Dedifferentiated amniotic fluid mesenchymal stem cell (primary cell): Measurements from ENCODE around the gene FRMD4B.

Source experiments
- DNase-seq: peaks from one replicate; pipeline ENCODE4 v3.0.0-alpha.2; 2016; ENCODE audit errors: extremely low spot score

The FRMD4B gene

GRCh38 chr3:69405067-69405466 lies 19.2 kb upstream of the FRMD4B start:
- no peak for DNase-seq

DNA sequence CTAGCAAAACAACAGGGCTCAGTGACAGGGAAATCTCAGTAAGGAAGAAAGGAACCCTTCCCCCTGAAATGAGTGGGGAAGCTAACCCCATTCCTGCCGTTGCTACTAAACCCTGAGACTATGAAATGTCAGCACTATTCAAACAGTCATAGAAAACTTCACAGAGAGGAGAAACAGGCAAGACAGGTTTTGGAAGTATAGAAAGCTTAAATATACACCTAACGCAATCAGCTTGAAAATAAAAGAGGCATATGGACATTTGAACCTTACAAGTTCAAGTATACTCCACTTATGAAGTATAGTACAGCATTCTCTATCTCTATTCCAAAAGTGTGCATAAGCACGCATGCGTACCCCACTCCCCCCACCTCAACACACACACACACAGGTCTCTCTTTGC lies 17.6 kb upstream of the FRMD4B start:
- no peak for DNase-seq

DNA sequence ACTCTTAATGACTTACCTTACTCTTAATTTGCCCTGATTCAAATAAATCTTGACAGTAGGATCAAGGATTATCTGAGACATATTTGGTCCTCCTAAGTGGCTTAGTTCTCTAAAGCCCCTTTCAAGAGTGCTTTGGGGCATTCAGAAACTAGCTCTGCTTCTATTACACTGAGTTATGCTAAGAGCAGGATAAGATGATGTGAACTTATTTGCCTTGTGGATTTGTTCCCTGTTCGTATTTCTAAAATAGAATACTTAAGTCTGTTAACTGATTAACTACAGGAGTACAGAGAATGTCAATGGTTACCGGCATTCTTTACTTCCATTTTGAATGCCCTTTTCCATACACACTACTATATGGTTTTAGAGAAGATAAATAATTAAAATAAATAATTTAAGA lies 14.8 kb upstream of the FRMD4B start:
- DNase-seq = no peak

DNA sequence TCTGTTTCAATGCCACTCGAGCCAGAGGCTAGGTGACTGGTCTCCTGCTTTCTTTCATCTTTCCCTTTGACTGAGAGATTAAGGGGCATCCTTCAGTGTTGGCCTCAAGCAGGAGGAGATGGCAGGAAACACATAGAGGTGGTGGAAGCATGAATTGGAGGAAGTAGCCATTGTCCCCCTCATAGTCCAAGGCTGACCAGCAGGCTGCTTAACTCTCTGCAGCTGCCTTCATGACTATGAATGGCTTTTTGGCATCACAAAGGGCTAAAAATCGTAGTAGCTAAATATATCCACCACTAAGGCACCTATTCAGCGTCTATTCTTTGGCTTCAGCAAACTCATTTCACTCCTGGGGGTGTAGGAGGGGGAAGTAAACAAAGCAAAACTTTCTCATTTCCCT lies 7.0 kb upstream of the FRMD4B start:
- DNase-seq = no peak

GRCh38 chr3:69392415-69392814 lies 6.5 kb upstream of the FRMD4B start:
- DNase-seq = no peak

- DNase-seq = no peak
Observed at GRCh38 chr3:69391554-69391953, 5.7 kb upstream of the FRMD4B start.

DNA sequence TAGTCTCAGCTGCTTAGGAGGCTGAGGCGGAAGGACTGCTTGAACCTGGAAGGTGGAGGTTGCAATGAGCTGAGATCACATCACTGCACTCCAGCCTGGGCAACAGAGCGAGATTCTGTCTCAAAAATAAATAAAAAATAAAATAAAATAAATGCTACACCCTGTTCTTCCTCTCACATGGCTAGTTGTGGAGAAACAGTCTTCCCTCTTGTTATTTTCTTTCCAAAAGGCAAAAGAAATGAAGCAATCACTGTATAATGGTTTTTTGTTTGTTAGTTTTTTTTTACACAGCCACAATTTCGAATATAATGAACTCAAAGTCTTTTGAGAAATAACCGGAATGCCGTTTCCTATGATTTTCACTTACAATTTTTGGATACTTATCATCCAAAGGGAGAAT lies 4.9 kb upstream of the FRMD4B start:
- no peak for DNase-seq

DNA sequence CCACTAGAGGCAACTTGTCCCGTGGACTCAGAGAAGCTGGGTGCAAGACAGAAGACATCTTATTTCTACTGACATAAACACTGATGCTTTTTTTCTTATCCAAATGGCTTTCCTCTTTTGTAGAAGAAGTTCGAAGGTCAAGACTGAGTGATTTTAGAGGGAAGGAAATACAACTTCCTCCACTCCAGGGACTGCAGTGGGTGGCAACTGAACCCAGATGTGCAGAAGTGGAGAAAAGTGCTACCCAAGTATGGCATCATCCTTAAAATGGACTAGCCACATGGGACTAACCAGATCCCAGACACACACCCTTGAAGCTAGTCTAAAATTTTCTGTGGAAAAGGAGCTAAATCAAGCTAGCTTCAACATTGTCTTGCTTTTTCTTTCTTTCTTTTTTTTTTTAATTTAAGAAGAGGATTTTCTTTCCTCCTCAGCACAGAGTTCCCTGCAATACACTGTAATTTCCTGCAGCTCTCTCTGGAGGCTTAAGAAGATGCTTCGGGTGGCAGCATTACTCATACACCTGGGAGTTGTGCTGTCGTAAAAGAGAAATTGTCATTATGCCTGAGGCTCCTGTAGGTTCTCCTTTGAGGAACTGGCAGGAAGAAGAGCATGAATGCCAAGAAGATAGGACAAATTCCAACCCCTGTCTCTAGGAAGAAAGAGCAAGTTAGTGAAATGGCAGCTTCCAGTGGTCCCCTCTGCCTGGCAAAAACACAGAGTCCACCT lies 3.8 kb upstream of the FRMD4B start:
- DNase-seq = no peak

GRCh38 chr3:69388241-69388640 lies 2.4 kb upstream of the FRMD4B start:
- no peak for DNase-seq

DNA sequence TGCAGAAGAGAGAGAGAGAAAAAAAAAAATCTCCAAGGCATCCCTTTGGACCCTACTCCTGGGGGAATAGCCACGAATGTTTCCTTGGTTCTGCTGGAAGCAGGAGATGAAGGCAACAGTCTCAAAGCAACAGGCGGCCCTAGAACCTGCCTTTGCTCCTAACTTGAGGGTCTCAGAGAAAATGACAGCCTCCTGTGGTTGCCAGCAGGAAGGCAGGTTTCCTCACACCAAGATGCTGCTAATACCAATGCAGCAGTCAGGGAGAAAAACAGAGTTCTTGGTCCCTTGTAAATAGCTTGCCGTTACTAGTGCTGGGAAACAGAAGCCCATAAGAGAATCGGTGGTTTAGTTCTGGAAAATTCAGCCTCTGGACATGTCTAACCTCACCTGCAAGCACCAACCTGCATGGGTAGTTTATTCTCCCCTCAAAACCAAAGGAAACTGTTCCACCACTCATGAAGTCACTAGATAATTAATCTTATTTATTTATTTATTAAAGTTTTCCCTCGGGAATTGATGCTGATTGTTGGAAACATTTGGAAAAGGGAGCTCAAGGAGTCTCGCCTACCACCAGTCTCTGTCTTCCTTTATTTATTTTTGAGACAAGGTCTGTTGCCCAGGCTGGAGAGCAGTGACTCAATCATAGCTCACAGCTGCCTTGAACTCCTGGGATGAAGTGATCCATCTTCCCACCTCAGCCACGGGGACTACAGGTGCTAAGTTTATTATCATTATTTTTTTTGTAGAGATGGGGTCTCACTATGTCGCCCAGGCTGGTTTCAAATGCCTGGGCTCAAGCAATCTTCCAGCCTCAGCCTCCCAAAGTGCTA lies 883 bp upstream of the FRMD4B start:
- DNase-seq = no peak

DNA sequence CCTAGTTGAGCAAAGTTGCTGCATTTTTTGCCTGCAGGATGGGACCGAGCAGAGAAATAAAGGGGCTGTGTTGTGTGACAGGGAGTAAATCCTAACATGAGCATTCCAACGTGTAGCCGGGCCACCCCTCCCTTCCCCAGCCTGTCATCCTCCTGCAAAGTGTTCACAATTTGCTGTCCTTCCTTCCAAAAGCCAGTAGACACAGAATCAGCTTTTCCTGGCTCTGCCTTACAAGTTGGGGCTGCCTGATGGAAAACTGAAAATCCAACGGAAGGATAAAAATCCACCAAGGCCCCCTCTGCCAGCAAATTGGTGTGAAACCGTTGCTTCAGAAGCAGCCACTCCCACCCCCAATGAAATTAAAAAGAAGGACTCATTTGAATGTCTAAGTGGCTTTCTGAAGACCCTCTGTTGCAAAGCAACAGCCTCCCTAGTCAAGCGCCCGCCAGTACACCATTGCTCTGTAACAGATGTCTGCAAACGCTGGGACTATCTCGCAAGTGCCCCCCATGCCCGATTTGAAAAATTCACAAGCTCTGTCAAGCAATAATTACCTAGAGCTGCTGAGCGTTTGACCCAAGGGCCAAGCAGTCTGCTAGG lies 665 bp downstream of the FRMD4B start:
- DNase-seq = no peak

- no peak for DNase-seq
Observed at GRCh38 chr3:69384326-69384725, 1.6 kb downstream of the FRMD4B start.

- no peak for DNase-seq
Observed at GRCh38 chr3:69379661-69380060, 6.2 kb downstream of the FRMD4B start.

GRCh38 chr3:69378112-69378802 lies 7.6 kb downstream of the FRMD4B start:
- no peak for DNase-seq

- DNase-seq = no peak
Observed at GRCh38 chr3:69377262-69377661, 8.6 kb downstream of the FRMD4B start.

DNA sequence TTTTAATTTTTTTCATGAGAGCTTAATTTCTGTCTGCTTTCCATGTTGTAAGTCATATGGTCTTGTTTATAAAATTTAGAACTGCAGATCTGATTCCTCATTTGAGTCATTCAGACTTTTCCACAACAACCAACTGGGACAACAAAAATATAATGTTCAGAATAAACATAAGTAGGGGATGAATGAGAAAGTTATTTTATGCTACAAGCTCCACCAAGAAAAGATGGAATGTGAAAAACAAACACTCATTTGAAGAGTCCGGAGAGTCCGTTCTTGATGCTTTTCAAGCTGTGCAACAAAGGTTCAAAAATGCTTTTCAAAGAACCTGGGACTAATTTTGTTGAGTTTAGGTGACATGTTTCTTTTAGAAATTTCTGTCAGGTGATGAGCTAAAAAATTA lies 9.2 kb downstream of the FRMD4B start:
- no peak for DNase-seq

GRCh38 chr3:69371816-69372215 lies 14.1 kb downstream of the FRMD4B start:
- no peak for DNase-seq

GRCh38 chr3:69370901-69371301 lies 15.0 kb downstream of the FRMD4B start:
- DNase-seq = no peak

- DNase-seq = peak; percentile 72
Observed at GRCh38 chr3:69370156-69370883, 15.6 kb downstream of the FRMD4B start.

GRCh38 chr3:69368129-69368741 lies 17.7 kb downstream of the FRMD4B start:
- DNase-seq = no peak

GRCh38 chr3:69367586-69367985 lies 18.3 kb downstream of the FRMD4B start:
- peak; percentile 50 for DNase-seq
